ENCODE results near the gene LRIT2.
"Not testable (repeated sequence)": the region's sequence is repeated elsewhere in the genome, so short reads cannot be mapped to it uniquely, and the experiment has no call there.

Gene LRIT2

DNA sequence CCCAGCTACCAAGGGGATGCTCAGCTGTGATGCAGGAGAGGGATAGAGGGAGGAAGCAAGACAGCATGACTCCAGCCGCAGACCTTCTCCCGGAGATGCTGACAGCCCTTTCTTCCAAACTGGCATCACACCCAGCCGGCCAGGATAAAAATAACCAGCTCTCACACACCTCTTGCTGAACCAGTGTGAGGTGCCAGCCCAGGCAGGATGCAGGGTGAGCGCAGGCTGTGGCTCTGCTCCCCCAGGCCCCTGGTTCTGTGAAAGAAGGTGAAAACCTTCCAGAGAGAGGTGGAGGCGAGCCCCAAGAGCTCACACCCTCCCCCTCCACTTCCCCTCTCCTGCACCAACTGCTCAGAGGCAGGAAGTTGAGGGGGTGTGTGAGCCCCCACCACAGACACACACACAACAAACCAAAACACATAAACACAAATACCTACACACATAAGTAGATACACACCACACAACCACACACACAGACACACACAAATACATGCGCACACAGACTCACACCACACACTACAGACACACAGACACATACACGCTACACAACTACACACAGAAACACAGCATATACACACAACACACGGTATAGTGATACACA is 47.7 kb downstream of the LRIT2 start:
- Histone ChIP-seq H3K9me3 (ENCODE audit: low read depth, low read length) (no peaks in the 10 kb centered on the region), H3K4me3 (no peak overlapping the region), H3K9ac (ENCODE audit: insufficient read length) (no peak overlapping the region), H3K36me3 (ENCODE audit: insufficient read depth, low read length) (no peaks in the 10 kb centered on the region), H3K27ac (no peak overlapping the region)
- TF ChIP-seq FOXP2 (optimal IDR thresholded peaks at IDR 0.05; ENCODE audit: control extremely low read depth, extremely low read length, insufficient read depth), result no peak
- no peak for TF ChIP-seq EZH2 (IDR thresholded peaks at IDR 0.05)
- TF ChIP-seq POLR2AphosphoS5 (IDR thresholded peaks at IDR 0.05; ENCODE audit: borderline replicate concordance, low read depth, low read length), result no peak
- DNase-seq (ENCODE audit: low read depth, low spot score), result no peak

DNA sequence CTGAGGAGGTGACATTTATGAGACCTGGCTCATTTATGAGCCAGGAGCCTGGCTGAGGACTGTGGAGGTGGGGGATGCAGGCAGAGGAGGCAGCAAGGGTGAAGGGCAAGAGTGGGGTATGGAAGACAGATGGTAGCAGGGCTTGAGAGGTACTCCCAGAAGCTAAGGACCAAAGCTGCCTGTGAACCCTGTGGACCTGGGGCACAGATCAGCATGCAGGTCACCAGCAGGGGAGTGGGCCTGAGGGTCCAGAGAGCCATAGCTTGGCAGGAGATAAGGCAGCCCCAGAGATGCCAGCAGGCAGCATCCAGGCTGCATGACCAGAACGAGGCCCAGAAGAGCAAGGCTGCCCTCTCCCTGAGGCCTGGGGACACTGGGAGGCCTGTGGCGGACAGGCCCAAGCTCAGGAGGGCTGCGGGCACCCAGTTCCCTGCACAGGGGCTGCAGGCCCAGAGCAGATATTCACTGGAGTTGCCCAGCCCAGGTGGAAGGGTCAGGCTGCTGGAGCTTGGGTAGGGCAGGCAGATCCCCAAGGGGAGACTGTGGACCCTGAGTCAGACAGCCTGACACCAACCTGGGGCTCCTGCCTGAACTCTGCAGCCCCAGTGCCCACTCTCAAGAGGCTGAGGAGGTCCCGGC is 48.4 kb downstream of the LRIT2 start:
- Histone ChIP-seq H3K9ac (ENCODE audit: insufficient read length) (no peak overlapping the region), H3K36me3 (ENCODE audit: insufficient read depth, low read length) (no peaks in the 10 kb centered on the region), H3K4me3 (no peak overlapping the region), H3K9me3 (ENCODE audit: low read depth, low read length) (no peaks in the 10 kb centered on the region), H3K27ac (no peak overlapping the region)
- TF ChIP-seq FOXP2 (optimal IDR thresholded peaks at IDR 0.05; ENCODE audit: control extremely low read depth, extremely low read length, insufficient read depth) (no peak), EZH2 (IDR thresholded peaks at IDR 0.05) (no peak), POLR2AphosphoS5 (IDR thresholded peaks at IDR 0.05; ENCODE audit: borderline replicate concordance, low read depth, low read length) (no peak)
- no peak for DNase-seq (ENCODE audit: low read depth, low spot score)

DNA sequence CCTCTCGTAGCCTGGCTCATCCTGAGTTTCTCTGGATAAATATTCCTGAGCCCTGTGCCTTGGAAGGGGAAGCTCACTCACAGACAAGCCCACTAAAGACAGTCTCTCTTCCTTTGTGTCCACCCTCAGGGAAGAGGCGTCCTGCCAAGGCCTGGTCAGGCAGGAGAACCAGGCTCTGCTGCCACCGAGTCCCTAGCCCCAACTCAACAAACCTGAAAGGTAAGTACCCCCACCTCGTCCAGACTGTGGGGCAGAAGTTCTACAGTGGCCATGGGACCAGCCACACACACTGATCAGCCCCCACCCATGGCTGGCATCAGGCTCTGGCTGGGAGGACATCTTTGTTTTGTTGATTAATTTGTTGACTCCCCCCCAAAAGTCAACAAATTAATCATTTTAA is 49.0 kb downstream of the LRIT2 start:
- no peak for TF ChIP-seq POLR2AphosphoS5 (IDR thresholded peaks at IDR 0.05; ENCODE audit: borderline replicate concordance, low read depth, low read length)
- no peak for TF ChIP-seq FOXP2 (optimal IDR thresholded peaks at IDR 0.05; ENCODE audit: control extremely low read depth, extremely low read length, insufficient read depth)
- no peak for TF ChIP-seq EZH2 (IDR thresholded peaks at IDR 0.05)
- no peaks in the 10 kb centered on the region for H3K36me3 ChIP-seq (ENCODE audit: insufficient read depth, low read length)
- no peak overlapping the region for H3K9ac ChIP-seq (ENCODE audit: insufficient read length)
- no peak for DNase-seq (ENCODE audit: low read depth, low spot score)
- H3K4me3 ChIP-seq, result no peak overlapping the region
- H3K27ac ChIP-seq, result no peak overlapping the region
- H3K9me3 ChIP-seq (ENCODE audit: low read depth, low read length), result no peaks in the 10 kb centered on the region

DNA sequence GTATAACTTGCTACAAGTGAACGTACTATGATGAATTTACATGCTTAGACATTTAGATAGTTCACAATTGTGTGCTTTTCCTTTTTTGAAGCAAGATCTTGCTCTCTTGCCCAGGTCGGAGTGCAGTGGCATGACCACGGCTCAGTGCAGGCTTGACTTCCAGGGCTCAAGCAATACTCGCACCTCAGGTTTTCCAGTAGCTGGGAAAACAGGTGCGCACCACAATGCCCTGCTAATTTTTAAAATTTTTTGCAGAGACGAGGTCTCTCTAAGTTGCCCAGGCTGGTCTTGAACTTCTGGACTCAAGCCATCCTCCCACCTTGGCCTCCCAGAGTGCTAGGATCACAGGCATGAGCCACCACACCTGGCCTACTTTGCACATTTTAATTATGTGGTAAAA is 49.9 kb downstream of the LRIT2 start:
- H3K4me3 ChIP-seq, result no peak overlapping the region
- H3K36me3 ChIP-seq (ENCODE audit: insufficient read depth, low read length), result no peaks in the 10 kb centered on the region
- H3K9ac ChIP-seq (ENCODE audit: insufficient read length), result no peak overlapping the region
- no peak for TF ChIP-seq FOXP2 (optimal IDR thresholded peaks at IDR 0.05; ENCODE audit: control extremely low read depth, extremely low read length, insufficient read depth)
- TF ChIP-seq POLR2AphosphoS5 (IDR thresholded peaks at IDR 0.05; ENCODE audit: borderline replicate concordance, low read depth, low read length), result no peak
- TF ChIP-seq EZH2 (IDR thresholded peaks at IDR 0.05), result no peak
- no peak overlapping the region for H3K27ac ChIP-seq
- H3K9me3 ChIP-seq (ENCODE audit: low read depth, low read length), result no peaks in the 10 kb centered on the region
- no peak for DNase-seq (ENCODE audit: low read depth, low spot score)

DNA sequence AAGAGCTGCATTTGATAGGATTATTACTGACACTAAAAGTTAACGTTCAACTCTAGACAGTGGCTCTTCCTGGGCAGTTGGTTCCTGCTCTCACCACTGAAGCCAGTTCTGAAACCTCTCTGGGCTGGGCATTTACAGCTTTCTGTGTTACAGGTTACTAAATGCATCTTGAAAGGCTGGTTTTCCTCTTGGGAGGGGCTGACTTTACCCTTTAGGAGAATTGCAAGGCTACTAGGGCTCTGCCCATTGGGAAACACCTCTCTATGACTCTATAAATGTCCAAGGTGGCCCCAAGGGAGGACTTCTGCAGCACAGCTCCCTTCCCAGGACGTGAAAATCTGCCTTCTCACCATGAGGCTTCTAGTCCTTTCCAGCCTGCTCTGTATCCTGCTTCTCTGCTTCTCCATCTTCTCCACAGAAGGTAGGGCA is 51.8 kb downstream of the LRIT2 start, which contains the start of gene GPR15LG:
Gene GPR15LG, plus strand, starts transcription at position 301 of the 429 bp plus-strand sequence. Its CDS starts 51 bp downstream, at position 352.
- H3K36me3 ChIP-seq (ENCODE audit: insufficient read depth, low read length), result no peaks in the 10 kb centered on the region
- no peak within 1 kb of the TSS for H3K27ac ChIP-seq
- H3K4me3 ChIP-seq, result no peak within 1 kb of the TSS
- H3K9me3 ChIP-seq (ENCODE audit: low read depth, low read length), result no peaks in the 10 kb centered on the region
- no peak for DNase-seq (ENCODE audit: low read depth, low spot score)
- TF ChIP-seq EZH2 (IDR thresholded peaks at IDR 0.05) (no peak), FOXP2 (optimal IDR thresholded peaks at IDR 0.05; ENCODE audit: control extremely low read depth, extremely low read length, insufficient read depth) (no peak)
- no peak within 1 kb of the TSS for H3K9ac ChIP-seq (ENCODE audit: insufficient read length)

DNA sequence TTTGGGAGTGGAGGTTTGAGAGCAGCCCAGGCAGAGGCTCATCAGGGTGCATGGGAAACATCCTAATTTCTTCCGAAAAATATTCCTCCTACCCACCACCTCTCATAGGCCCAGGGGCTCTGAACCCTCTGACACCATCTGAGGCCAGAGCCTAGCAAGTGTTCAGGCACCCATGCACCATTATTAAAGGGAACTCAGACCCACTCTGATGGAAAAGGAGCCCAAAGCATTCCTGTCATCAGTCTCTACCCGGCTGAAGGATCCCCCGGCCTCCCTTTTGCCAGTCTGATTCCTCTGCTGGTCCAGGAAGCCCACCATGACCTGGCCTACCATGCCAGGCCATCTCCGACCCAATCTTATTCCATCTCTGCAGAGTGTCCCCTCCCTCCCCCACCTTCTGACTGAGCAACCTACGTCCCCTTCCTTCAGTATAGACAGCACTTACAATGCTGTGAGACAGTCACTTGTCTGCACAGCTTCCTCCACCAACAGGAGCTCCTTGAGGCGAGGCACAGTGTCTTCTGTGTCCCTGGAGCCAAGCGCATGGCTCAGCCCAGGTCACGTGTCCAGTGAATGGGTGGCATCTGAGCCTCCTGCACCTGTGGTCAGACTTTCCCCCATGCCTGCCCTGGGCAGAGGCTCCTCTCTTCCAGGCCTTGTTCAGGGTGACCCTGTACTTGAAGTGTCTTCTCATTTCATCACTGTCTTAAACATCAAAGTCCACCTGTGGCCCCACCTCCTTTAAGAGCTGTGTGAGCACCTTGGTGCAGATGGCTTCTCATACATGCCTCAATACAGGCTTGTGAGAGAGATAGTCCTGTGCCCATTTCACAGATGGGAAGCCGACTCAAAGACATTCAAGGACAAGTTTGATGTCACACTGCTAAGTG is 52.6 kb downstream of the LRIT2 start:
- no peak for DNase-seq (ENCODE audit: low read depth, low spot score)
- TF ChIP-seq FOXP2 (optimal IDR thresholded peaks at IDR 0.05; ENCODE audit: control extremely low read depth, extremely low read length, insufficient read depth) (no peak), EZH2 (IDR thresholded peaks at IDR 0.05) (no peak), POLR2AphosphoS5 (IDR thresholded peaks at IDR 0.05; ENCODE audit: borderline replicate concordance, low read depth, low read length) (no peak)
- no peaks in the 10 kb centered on the region for H3K36me3 ChIP-seq (ENCODE audit: insufficient read depth, low read length)
- no peaks in the 10 kb centered on the region for H3K9me3 ChIP-seq (ENCODE audit: low read depth, low read length)
- H3K27ac ChIP-seq, result no peak overlapping the region
- H3K4me3 ChIP-seq, result no peak overlapping the region
- no peak overlapping the region for H3K9ac ChIP-seq (ENCODE audit: insufficient read length)

DNA sequence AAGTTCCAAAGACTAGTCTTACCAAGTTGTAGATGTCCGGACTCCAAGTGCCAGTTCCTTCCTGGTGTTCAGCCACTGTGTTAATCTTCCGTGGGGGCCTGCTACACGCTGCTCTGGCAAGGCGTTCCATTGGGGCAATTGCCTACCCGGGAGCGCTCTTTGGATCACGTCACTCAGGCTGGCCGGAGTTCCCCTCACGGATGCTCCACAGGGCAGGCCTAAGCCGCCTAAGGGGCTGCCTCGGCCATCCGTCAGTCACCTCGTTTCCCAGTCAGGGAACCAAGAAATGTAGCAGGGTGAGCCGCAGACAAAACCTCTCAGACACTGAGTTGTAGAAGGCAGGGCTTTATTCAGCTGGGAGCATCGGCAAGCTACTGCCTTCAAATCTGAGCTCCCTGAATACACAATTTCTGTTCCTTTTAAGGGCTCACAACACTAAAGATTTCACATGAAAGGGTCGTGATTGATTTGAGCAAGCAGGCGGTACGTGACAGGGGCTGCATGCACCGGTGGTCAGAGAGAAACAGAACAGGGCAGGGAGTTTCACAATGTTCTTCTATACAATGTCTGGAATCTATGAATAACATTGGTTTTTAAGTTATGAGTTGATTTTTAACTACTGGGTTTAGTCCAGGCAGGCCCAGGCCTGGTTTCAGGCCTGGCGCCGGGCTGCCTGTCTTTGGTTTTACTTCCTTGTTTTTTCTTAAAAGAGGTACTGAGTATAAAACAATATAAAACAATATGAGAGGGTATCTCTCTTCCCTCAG is 53.5 kb downstream of the LRIT2 start:
- H3K9ac ChIP-seq (ENCODE audit: insufficient read length); H3K27ac ChIP-seq; DNase-seq (ENCODE audit: low read depth, low spot score); H3K4me3 ChIP-seq; H3K36me3 ChIP-seq (ENCODE audit: insufficient read depth, low read length); H3K9me3 ChIP-seq (ENCODE audit: low read depth, low read length): not testable (repeated sequence)

DNA sequence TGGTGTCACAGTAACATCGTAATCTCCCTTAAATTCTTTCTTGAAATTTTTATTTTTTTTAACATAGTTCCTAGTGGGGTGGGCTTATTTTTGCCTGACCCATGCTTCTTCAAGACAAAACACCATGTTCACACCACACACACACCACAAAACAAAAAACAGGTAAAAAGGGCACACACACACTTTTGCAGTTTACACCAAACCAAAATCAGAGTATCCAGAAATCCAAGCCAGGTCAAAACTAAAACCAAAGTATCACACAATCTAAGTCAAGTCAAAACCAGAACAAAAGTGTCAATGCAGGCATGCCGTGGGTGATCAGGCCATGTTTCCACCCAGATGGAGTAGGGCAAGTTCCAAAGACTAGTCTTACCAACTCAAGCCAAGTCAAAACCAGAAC is 54.1 kb downstream of the LRIT2 start:
- not testable (repeated sequence) for H3K9ac ChIP-seq (ENCODE audit: insufficient read length); H3K27ac ChIP-seq; DNase-seq (ENCODE audit: low read depth, low spot score); H3K36me3 ChIP-seq (ENCODE audit: insufficient read depth, low read length); H3K4me3 ChIP-seq; H3K9me3 ChIP-seq (ENCODE audit: low read depth, low read length)

Data from SK-N-MC (cell line).